Mucosa of descending colon (tissue), 3 donors: ENCODE measurements around the gene WDR70. TPM values are rescaled to one million over a fixed set of nuclear protein-coding genes. Genes with fewer than 3 reads are reported as not detected.
"Not testable (repeated sequence)": the region's sequence is repeated elsewhere in the genome, so short reads cannot be mapped to it uniquely, and the experiment has no call there.

ENCODE experiments used
- ATAC-seq: fragments of 200-7000 bp; cut with Tn5 transposase; one replicate; pipeline ENCODE4 v1.9.1; 2020; ENCODE audit warnings: mild to moderate bottlenecking, moderate library complexity
- DNase-seq, 3 donors: peaks; one replicate each; pipeline ENCODE4 v3.0.0-alpha.2; 2020
- H3K36me3 ChIP-seq: fragments of 200-600 bp; one replicate; pipeline ENCODE4 v1.8.0; 2021; ENCODE audit warnings: low read depth, mild to moderate bottlenecking
- H3K4me1 ChIP-seq: fragments of 200-600 bp; one replicate; pipeline ENCODE4 v1.8.0; 2021; ENCODE audit warnings: low read depth, mild to moderate bottlenecking
- H3K4me3 ChIP-seq: fragments of 200-600 bp; one replicate; pipeline ENCODE4 v1.8.0; 2021; ENCODE audit warnings: mild to moderate bottlenecking
- H3K9me3 ChIP-seq: fragments of 200-600 bp; one replicate; pipeline ENCODE4 v1.8.0; 2021; ENCODE audit warnings: mild to moderate bottlenecking
- CTCF ChIP-seq: fragments of 200-600 bp; IDR thresholded peaks from one replicate; pipeline ENCODE4 v1.8.0; 2022; ENCODE audit warnings: antibody characterized with exemption, mild to moderate bottlenecking
- intact Hi-C, 2 donors: fragments of 100-400 bp; cut with DNase I in 1 of 2; cut with micrococcal nuclease in 1 of 2; formaldehyde crosslinking; loops; one replicate each; pipeline versions ENCODE4 v1.11.0 to v1.11.1; 2022; cut with DNase I, micrococcal nuclease
- total RNA-seq, 3 donors: library from RNA; stranded (reverse); fragmentation: NEBNext Ultra II Directional in 2 of 3; extraction: Animal tissue kit (Norgen Biotek cat#: 25700) in 2 of 3; gene quantifications; one replicate each; pipeline versions ENCODE4 v1.2.1 to v1.2.4, GENCODE V29; 2021 to 2023
- donor health status: DM: no; HTN: no; CAD: no; lungs with moderate emphysema.
- donor health status: DM: no; HTN: no; CAD: no.
- donor health status: DM: no; HTN: yes; CAD: no.

Gene WDR70
- total RNA-seq, 3 donors from 2014 or later = 19.5 to 42.5 (median 38.0) TPM

DNA sequence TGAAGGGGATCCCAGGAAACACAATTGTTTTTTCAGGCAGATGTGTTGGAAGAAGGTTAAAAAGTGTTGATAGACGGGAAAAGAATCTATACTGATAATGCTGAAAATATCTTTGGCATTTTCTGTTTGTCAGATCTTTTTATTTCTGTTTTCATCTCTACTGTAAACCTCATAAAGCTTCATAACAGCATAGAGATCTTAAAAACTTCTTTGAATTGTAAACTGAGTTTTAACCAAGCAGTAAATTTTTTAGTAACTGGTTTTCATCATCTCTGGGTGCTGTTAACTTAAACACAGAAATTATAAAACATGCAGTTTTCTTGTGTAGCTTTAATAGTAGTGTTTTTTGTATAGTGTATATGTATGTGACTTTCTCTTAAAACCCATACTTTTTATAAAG lies 227.0 kb downstream of the WDR70 start:
- no peak for TF ChIP-seq CTCF
- Histone ChIP-seq H3K9me3 (peaks cover 3% of the 10 kb centered on the region), H3K36me3 (no peaks in the 10 kb centered on the region), H3K4me3 (no peak overlapping the region), H3K4me1 (no peaks in the 10 kb centered on the region)
- intact Hi-C loops = no loop called here
- DNase-seq (no peak), ATAC-seq (no peak)

DNA sequence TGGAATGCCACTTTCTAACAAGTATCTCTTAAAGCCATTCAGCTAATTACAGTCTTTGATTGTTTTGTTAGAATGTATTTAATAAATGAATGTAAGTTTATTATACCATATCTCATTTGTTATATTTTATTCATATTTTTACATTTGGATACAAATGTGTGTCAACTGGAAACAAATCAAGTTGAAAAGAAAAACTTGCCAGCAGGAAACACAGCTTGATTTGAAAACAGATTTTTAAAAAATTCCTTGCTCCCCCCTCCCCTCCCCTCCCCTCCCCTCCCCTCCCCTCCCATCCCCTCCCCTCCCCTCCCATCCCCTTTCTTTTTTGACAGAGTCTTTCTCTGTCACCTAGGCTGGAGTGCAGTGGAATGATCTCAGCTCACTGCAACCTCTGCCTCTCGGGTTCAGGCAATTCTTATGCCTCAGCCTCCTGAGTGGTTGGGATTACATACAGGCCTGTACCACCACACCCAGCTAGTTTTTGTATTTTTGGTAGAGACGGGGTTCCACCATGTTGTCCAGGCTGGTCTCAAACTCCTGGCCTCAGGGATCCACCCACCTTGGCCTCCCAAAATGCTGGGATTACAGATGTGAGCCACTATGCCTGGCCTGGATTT lies 227.6 kb downstream of the WDR70 start:
- no peak for TF ChIP-seq CTCF
- no peak overlapping the region for H3K4me3 ChIP-seq
- no peaks in the 10 kb centered on the region for H3K9me3 ChIP-seq
- H3K4me1 ChIP-seq = no peaks in the 10 kb centered on the region
- no peaks in the 10 kb centered on the region for H3K36me3 ChIP-seq
- DNase-seq (no peak), ATAC-seq (no peak)
- intact Hi-C loops = no loop called here

DNA sequence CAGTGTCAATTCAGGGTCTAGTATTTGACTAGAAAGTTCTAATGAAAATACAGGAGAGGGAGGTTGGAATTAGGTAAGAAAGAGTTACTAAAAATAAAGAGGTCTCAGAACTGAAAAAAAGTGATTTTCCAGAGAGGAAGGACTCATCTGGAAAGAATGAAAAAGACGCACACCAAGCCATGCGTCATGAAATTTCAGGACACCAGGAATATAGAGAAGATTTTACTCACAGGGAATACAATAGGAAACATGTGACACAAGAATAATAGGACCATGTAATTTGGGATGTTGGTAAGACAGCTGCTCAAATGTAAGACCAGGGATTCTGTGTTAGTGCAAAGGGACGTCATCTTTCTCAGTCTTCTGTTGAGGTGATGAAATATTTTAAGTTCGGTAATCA lies 236.1 kb downstream of the WDR70 start:
- no peaks in the 10 kb centered on the region for H3K4me1 ChIP-seq
- no peaks in the 10 kb centered on the region for H3K36me3 ChIP-seq
- intact Hi-C loops = no loop called here
- no peak overlapping the region for H3K4me3 ChIP-seq
- no peak for TF ChIP-seq CTCF
- no peaks in the 10 kb centered on the region for H3K9me3 ChIP-seq
- no peak for DNase-seq
- ATAC-seq = no peak

GRCh38 chr5:37619353-37619752 lies 240.2 kb downstream of the WDR70 start:
- TF ChIP-seq CTCF = no peak
- intact Hi-C loops = no loop called here
- no peak overlapping the region for H3K4me3 ChIP-seq
- DNase-seq (no peak), ATAC-seq (no peak)
- no peaks in the 10 kb centered on the region for H3K4me1 ChIP-seq
- no peaks in the 10 kb centered on the region for H3K9me3 ChIP-seq
- no peaks in the 10 kb centered on the region for H3K36me3 ChIP-seq

DNA sequence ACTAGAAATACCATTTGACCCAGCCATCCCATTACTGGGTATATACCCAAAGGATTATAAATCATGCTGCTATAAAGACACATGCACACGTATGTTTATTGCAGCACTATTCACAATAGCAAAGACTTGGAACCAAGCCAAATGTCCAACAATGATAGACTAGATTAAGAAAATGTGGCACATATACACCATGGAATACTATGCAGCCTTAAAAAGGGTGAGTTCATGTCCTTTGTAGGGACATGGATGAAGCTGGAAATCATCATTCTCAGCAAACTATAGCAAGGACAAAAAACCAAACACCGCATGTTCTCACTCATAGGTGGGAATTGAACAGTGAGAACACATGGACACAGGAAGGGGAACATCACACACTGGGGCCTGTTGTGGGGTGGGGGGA lies 243.2 kb downstream of the WDR70 start:
- ATAC-seq, H3K4me3 ChIP-seq, H3K36me3 ChIP-seq, H3K4me1 ChIP-seq, intact Hi-C loops, DNase-seq, H3K9me3 ChIP-seq: not testable (repeated sequence)

GRCh38 chr5:37626266-37626665 lies 247.1 kb downstream of the WDR70 start:
- Histone ChIP-seq H3K4me3 (no peak overlapping the region), H3K36me3 (no peaks in the 10 kb centered on the region), H3K9me3 (peaks cover 7% of the 10 kb centered on the region), H3K4me1 (no peaks in the 10 kb centered on the region)
- ATAC-seq (no peak), DNase-seq (no peak)
- intact Hi-C loops = no loop called here
- no peak for TF ChIP-seq CTCF
